Activated CD8-positive, alpha-beta memory T cell treated with anti-CD3 and anti-CD28 coated beads, Interleukin-2, amount 50 U/mL, for 1 hour (primary cell): Measurements from ENCODE around the gene SV2B.

Experiments
- DNase-seq: peaks from one replicate; pipeline ENCODE4 v3.0.0-alpha.2; 2020; ENCODE audit errors: extremely low read depth

The SV2B gene

GRCh38 chr15:91136386-91136923 is 36.4 kb downstream of the SV2B start:
- no peak for DNase-seq

GRCh38 chr15:91140601-91141000 is 40.5 kb downstream of the SV2B start:
- no peak for DNase-seq

- DNase-seq = no peak
Measured at GRCh38 chr15:91141097-91141496, 41.0 kb downstream of the SV2B start.

- no peak for DNase-seq
Measured at GRCh38 chr15:91142106-91142744, 42.2 kb downstream of the SV2B start.

- DNase-seq = no peak
Measured at GRCh38 chr15:91142946-91143345, 42.9 kb downstream of the SV2B start.

- no peak for DNase-seq
Measured at GRCh38 chr15:91146728-91147127, 46.7 kb downstream of the SV2B start.

GRCh38 chr15:91148243-91148642 is 48.2 kb downstream of the SV2B start:
- DNase-seq = no peak

- no peak for DNase-seq
Measured at GRCh38 chr15:91150502-91151160, 50.6 kb downstream of the SV2B start.

GRCh38 chr15:91151781-91152563 is 51.9 kb downstream of the SV2B start:
- no peak for DNase-seq

- DNase-seq = no peak
Measured at GRCh38 chr15:91152896-91153581, 53.0 kb downstream of the SV2B start.

GRCh38 chr15:91153954-91154353 is 53.9 kb downstream of the SV2B start:
- no peak for DNase-seq

- no peak for DNase-seq
Measured at GRCh38 chr15:91156175-91156726, 56.2 kb downstream of the SV2B start.

- no peak for DNase-seq
Measured at GRCh38 chr15:91158415-91159394, 58.6 kb downstream of the SV2B start.

- no peak for DNase-seq
Measured at GRCh38 chr15:91165850-91166249, 65.8 kb downstream of the SV2B start.

- DNase-seq = no peak
Measured at GRCh38 chr15:91168457-91168856, 68.4 kb downstream of the SV2B start.

GRCh38 chr15:91171334-91171733 is 71.3 kb downstream of the SV2B start:
- DNase-seq = no peak

- DNase-seq = no peak
Measured at GRCh38 chr15:91182101-91182500, 82.0 kb downstream of the SV2B start.

- no peak for DNase-seq
Measured at GRCh38 chr15:91183596-91183995, 83.5 kb downstream of the SV2B start.

GRCh38 chr15:91184441-91184840 is 84.4 kb downstream of the SV2B start:
- DNase-seq = no peak

GRCh38 chr15:91186904-91187656 is 87.0 kb downstream of the SV2B start:
- no peak for DNase-seq
